ENCODE data around the gene MAML3.

DNA sequence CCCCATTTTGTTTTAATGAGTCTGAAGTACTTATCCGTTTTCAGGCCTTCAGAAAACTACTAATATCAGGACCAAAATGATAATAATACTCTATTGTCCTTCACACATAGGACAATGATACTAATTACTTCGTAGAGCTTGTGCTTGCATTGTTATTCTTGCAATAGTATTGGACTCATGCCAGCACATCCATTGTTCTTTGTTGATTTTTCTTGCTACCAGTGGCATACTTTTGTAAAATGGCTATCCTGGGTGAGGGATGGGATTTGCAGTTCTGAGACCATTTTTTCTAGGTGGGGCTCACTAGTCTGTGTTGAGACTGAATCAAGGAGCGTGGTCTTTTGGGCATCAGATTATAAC, 195.3 kb downstream of the MAML3 start:
- TF ChIP-seq ZNF33B (CRISPR knock-in tag; IDR thresholded peaks at IDR 0.05) (no peak), YY1 (IDR thresholded peaks at IDR 0.05; ENCODE audit: insufficient read depth, insufficient replicate concordance, low read depth, low read length) (no peak), ZSCAN22 (CRISPR knock-in tag; IDR thresholded peaks at IDR 0.05) (no peak), CC2D1A (CRISPR knock-in tag; IDR thresholded peaks at IDR 0.05) (no peak), CHD4 (IDR thresholded peaks at IDR 0.05; ENCODE audit: borderline replicate concordance, low read length) (no peak), NR3C1 (CRISPR knock-in tag; IDR thresholded peaks at IDR 0.05) (no peak), HNRNPK (IDR thresholded peaks at IDR 0.05; ENCODE audit: low read depth, low read length, poor library complexity, severe bottlenecking) (no peak), SIN3A (IDR thresholded peaks at IDR 0.05; ENCODE audit: borderline replicate concordance, low read depth, low read length) (no peak)
- TF ChIP-seq, protein P1, sequence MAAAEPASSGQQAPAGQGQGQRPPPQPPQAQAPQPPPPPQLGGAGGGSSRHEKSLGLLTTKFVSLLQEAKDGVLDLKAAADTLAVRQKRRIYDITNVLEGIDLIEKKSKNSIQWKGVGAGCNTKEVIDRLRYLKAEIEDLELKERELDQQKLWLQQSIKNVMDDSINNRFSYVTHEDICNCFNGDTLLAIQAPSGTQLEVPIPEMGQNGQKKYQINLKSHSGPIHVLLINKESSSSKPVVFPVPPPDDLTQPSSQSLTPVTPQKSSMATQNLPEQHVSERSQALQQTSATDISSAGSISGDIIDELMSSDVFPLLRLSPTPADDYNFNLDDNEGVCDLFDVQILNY (CRISPR knock-in tag; conservative IDR thresholded peaks at IDR 0.05) = no peak
- TF ChIP-seq, protein P2, sequence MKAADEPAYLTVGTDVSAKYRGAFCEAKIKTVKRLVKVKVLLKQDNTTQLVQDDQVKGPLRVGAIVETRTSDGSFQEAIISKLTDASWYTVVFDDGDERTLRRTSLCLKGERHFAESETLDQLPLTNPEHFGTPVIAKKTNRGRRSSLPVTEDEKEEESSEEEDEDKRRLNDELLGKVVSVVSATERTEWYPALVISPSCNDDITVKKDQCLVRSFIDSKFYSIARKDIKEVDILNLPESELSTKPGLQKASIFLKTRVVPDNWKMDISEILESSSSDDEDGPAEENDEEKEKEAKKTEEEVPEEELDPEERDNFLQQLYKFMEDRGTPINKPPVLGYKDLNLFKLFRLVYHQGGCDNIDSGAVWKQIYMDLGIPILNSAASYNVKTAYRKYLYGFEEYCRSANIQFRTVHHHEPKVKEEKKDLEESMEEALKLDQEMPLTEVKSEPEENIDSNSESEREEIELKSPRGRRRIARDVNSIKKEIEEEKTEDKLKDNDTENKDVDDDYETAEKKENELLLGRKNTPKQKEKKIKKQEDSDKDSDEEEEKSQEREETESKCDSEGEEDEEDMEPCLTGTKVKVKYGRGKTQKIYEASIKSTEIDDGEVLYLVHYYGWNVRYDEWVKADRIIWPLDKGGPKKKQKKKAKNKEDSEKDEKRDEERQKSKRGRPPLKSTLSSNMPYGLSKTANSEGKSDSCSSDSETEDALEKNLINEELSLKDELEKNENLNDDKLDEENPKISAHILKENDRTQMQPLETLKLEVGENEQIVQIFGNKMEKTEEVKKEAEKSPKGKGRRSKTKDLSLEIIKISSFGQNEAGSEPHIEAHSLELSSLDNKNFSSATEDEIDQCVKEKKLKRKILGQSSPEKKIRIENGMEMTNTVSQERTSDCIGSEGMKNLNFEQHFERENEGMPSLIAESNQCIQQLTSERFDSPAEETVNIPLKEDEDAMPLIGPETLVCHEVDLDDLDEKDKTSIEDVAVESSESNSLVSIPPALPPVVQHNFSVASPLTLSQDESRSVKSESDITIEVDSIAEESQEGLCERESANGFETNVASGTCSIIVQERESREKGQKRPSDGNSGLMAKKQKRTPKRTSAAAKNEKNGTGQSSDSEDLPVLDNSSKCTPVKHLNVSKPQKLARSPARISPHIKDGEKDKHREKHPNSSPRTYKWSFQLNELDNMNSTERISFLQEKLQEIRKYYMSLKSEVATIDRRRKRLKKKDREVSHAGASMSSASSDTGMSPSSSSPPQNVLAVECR (CRISPR knock-in tag; IDR thresholded peaks at IDR 0.05; ENCODE audit: borderline replicate concordance) = no peak

Data from HepG2 (cell line).